Aorta (tissue), 5 donors: ENCODE data around the gene CNST. TPM values are rescaled to one million over a fixed set of nuclear protein-coding genes. Genes with fewer than 3 reads are reported as not detected.

Source experiments
- ATAC-seq: fragments of 200-7000 bp; cut with Tn5 transposase; one replicate; pipeline ENCODE4 v1.9.1; 2022; ENCODE audit warnings: moderate library complexity; ENCODE audit not compliant: low FRiP score
- DNase-seq, 2 donors: peaks; one replicate each; pipeline ENCODE4 v3.0.0-alpha.2; 2020
- H3K27ac ChIP-seq, 2 donors: one replicate each; pipeline ENCODE4 v1.5.1; 2013; ENCODE audit warnings: low read length in 2 of 2, mild to moderate bottlenecking in 2 of 2, moderate library complexity in 2 of 2, control low read depth in 1 of 2, inconsistent platforms in 1 of 2, low read depth in 1 of 2
- H3K27me3 ChIP-seq, 2 donors: one replicate each; pipeline ENCODE4 v1.6.1; 2013; ENCODE audit warnings: control low read depth in 1 of 2, low read length in 1 of 2, mild to moderate bottlenecking in 1 of 2, moderate library complexity in 1 of 2; ENCODE audit not compliant: insufficient read depth in 2 of 2, control insufficient read depth in 1 of 2
- H3K36me3 ChIP-seq, 2 donors: one replicate each; pipeline ENCODE4 v1.6.1; 2013; ENCODE audit warnings: control low read depth in 1 of 2, low read length in 1 of 2, mild to moderate bottlenecking in 1 of 2; ENCODE audit not compliant: insufficient read depth in 2 of 2, control insufficient read depth in 1 of 2
- H3K4me1 ChIP-seq, 2 donors: one replicate each; pipeline ENCODE4 v1.6.1; 2013; ENCODE audit warnings: low read length in 2 of 2, control low read depth in 1 of 2, mild to moderate bottlenecking in 1 of 2, moderate library complexity in 1 of 2; ENCODE audit not compliant: insufficient read depth in 2 of 2, control insufficient read depth in 1 of 2
- H3K4me3 ChIP-seq, 2 donors: one replicate each; pipeline ENCODE4 v1.5.1; 2013; ENCODE audit warnings: low read length in 2 of 2, control low read depth in 1 of 2, mild to moderate bottlenecking in 1 of 2
- H3K9me3 ChIP-seq: one replicate; pipeline ENCODE4 v1.6.1; 2013; ENCODE audit warnings: mild to moderate bottlenecking, low read length; ENCODE audit not compliant: control insufficient read depth
- WGBS, 2 donors: extraction: QIAGEN DNeasy Blood & Tissue Kit; methylation state at CpG; one replicate each; pipeline ENCODE4 v1.1.7; 2013; 5-methylcytosine and 5-hydroxymethylcytosine counted together
- intact Hi-C, 2 donors: fragments of 100-400 bp; cut with DNase I; formaldehyde crosslinking; loops; one replicate each; pipeline versions ENCODE4 v1.14.2 to v1.15.0; 2022
- long read RNA-seq, 2 donors: library from polyadenylated mRNA; unstranded; transcript quantifications; one replicate each; pipeline ENCODE4 v2.0.0, GENCODE V29; 2020 to 2021
- polyA plus RNA-seq, 2 donors: library from polyadenylated mRNA; stranded (reverse); fragments of 200-250 nt; gene quantifications; one replicate each; pipeline ENCODE4 v1.2.3, GENCODE V29; 2013
- total RNA-seq, 2 donors: library from RNA; stranded (reverse); fragmentation: NEBNext Ultra II Directional; extraction: Animal tissue kit (Norgen Biotek cat#: 25700); gene quantifications; one replicate each; pipeline ENCODE4 v1.2.1, GENCODE V29; 2021
- donor health status: healthy with polysubstance abuse.
- donor health status: Bipolar disorder and iron deficiency.
- donor health status: DM: no; HTN: no; CAD: no.
- donor health status: DM: no; HTN: no; CAD: no.
- donor health status: DM: yes; HTN: yes; CAD: no.

Gene CNST, protein sequence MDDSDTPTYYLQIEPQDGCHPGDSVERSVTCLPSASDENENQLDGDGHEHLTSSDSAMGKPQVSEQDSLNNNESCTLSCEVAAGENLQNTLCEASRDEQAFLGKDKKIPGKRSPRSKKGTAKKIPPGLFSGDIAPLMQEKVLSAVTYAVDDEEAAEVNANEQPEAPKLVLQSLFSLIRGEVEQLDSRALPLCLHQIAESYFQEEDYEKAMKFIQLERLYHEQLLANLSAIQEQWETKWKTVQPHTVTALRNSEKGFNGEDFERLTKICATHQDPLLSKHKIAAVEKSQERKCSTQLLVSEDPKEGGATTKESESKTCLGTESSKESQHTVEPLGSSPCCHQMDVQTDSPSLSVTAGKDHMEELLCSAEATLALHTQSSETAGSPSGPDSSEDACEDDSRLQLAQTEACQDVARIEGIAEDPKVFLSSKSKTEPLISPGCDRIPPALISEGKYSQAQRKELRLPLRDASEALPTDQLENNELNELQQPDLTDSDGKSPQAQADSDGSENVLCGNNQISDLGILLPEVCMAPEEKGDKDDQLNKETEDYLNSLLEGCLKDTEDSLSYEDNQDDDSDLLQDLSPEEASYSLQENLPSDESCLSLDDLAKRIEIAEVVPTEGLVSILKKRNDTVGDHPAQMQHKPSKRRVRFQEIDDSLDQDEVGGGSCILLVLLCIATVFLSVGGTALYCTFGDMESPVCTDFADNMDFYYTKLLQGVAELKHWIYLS
- total RNA-seq (10 to 100 TPM; 24.5 to 27.8 TPM), polyA plus RNA-seq (1 to 10 TPM; 6.9 to 7.7 TPM)
- long read RNA-seq, donor 1, partial matches to known transcripts = 19 of 40 reads
- long read RNA-seq, donor 1, other reads (novel, unspliced or antisense) = 21 of 40 reads
- long read RNA-seq, donor 2, partial matches to known transcripts = 6 of 11 reads
- long read RNA-seq, donor 2, other reads (novel, unspliced or antisense) = 5 of 11 reads

- no peaks in the 10 kb centered on the region for H3K9me3 ChIP-seq
- no peaks in the 10 kb centered on the region for H3K36me3 ChIP-seq
- H3K4me3 ChIP-seq = peak within 1 kb of the TSS; percentile 71 to 84
- ATAC-seq = peak; percentile 100
- no peaks in the 10 kb centered on the region for H3K27me3 ChIP-seq
- peak; percentile 99 for DNase-seq
- intact Hi-C loops = loop anchor here (5.0 to 10.0 kb wide), 4 partner anchors 66 to 1701 kb away; partner anchors contain the start of genes HNRNPU (in 1 of the 2) and ZNF496 (in 1 of the 2)
- no peaks in the 10 kb centered on the region for H3K4me1 ChIP-seq
- 0% methylated on average over 53 to 61 of the region's 62 CpGs for WGBS, 2 donors
- H3K27ac ChIP-seq = peak within 1 kb of the TSS; percentile 3 to 90
These were observed at the start of gene CNST, which contains the start of gene TFB2M for GRCh38 chr1:246566128-246566812. TSS of gene CNST (plus strand) at chr1:246566456. CDS start at chr1:246591563, 25,107 bp downstream. TSS of gene TFB2M (minus strand) at chr1:246566261. CDS start at chr1:246566138, 123 bp downstream.

- Histone ChIP-seq H3K36me3 (no peaks in the 10 kb centered on the region), H3K4me1 (no peaks in the 10 kb centered on the region), H3K9me3 (peaks cover 5% of the 10 kb centered on the region), H3K4me3 (no peak overlapping the region), H3K27me3 (no peaks in the 10 kb centered on the region), H3K27ac (no peak overlapping the region)
- intact Hi-C loops = no loop called here
- WGBS, 2 donors = 79% methylated on average over 7 of the region's 7 CpGs
- DNase-seq (no peak), ATAC-seq (no peak)
These were observed 48.9 kb upstream of the CNST start for GRCh38 chr1:246517391-246517790.

DNA sequence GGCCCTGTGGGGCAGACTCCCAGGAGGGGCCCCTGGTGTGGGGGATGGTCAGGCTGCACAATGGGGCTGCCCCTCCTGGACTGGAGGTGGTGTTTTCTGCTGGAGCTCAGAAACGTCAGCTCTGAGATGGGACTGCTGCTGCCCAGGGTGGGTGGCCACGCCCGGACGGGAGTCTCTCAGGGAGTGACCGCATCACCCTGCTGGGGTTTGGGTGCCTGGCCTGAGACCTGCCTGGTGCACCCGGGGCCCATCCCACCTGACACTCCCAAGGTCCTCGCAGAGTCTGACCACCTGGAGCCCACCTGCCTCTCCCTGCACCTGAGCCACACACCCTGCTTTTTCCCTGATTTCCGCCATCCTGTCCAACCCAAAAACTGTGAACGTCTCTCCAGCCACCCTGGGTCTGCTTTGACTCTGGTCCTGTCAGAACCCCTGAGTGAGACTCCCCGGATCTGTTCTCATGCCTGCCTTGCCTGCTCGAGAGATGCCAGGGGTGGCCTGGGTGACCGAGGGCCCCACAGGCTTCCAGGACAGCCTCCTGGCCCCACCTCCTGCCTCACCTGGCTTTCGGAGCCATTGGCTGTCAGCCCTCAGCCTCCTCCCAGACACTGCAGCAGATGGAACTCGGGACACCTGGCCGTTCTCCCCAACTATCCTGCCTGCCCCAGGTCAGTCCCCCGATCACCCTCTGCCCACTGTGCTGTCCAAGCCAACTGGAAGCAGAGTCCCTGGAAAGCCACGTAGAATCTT lies 47.6 kb upstream of the CNST start:
- peaks cover 3% of the 10 kb centered on the region for H3K9me3 ChIP-seq
- no peaks in the 10 kb centered on the region for H3K27me3 ChIP-seq
- WGBS, 2 donors = 87 to 89% methylated on average over 17 of the region's 17 CpGs
- ATAC-seq (no peak), DNase-seq (no peak)
- no peak overlapping the region for H3K4me3 ChIP-seq
- H3K4me1 ChIP-seq = no peaks in the 10 kb centered on the region
- intact Hi-C loops = no loop called here
- no peaks in the 10 kb centered on the region for H3K36me3 ChIP-seq
- H3K27ac ChIP-seq = no peak overlapping the region

DNA sequence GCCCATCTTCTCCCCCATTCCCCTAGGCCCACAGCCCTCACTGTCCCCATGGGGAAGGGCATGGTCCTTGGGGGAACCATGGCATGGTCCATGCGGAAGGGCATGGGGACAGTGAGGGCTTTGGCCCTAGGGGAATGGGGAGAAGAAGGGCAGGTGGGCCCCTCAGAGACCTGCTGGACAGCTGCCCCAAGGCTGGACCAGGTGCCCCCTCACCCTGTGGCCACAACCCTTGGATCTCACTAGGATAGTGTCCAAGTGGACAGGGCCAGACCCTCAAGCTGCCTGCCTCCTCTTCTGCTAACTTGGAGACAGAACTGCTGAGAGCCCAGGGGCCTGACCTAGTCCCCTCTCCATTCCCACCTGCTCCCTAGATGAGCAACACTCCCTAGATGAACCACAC lies 46.7 kb upstream of the CNST start:
- H3K27me3 ChIP-seq = no peaks in the 10 kb centered on the region
- no peak overlapping the region for H3K4me3 ChIP-seq
- H3K9me3 ChIP-seq = peaks cover 3% of the 10 kb centered on the region
- no peaks in the 10 kb centered on the region for H3K36me3 ChIP-seq
- intact Hi-C loops = no loop called here
- DNase-seq (no peak), ATAC-seq (no peak)
- no peaks in the 10 kb centered on the region for H3K4me1 ChIP-seq
- WGBS, 2 donors = 98 to 100% methylated on average over 1 of the region's 1 CpG
- no peak overlapping the region for H3K27ac ChIP-seq

- H3K27ac ChIP-seq = no peak overlapping the region
- DNase-seq (no peak), ATAC-seq (no peak)
- H3K27me3 ChIP-seq = no peaks in the 10 kb centered on the region
- peaks cover 3% of the 10 kb centered on the region for H3K9me3 ChIP-seq
- no peaks in the 10 kb centered on the region for H3K4me1 ChIP-seq
- H3K4me3 ChIP-seq = no peak overlapping the region
- no peaks in the 10 kb centered on the region for H3K36me3 ChIP-seq
- intact Hi-C loops = no loop called here
- 69 to 75% methylated on average over 4 of the region's 4 CpGs for WGBS, 2 donors
These were observed 39.9 kb upstream of the CNST start for GRCh38 chr1:246526380-246526779.

DNA sequence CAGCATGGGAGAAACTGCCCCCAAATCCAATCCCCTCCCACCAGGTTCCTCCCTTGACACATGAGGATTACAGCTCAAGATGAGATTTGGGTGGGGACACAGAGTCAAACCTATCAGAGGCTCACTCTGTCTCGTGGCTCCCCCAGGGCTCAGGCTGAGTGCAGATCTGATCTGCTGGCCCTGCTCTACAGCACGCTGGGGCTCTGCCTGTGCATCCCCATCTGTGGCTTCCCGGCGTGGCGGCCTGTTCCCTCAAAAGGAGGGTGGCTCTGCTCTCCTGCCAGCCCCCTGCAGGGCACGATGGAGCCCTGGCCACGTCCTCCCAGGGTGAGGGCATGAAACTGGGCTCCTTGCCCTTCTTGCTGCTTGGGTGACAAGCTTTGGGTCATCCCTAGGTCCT lies 39.3 kb upstream of the CNST start:
- H3K36me3 ChIP-seq = no peaks in the 10 kb centered on the region
- no peak overlapping the region for H3K4me3 ChIP-seq
- WGBS, 2 donors = 69 to 72% methylated on average over 7 of the region's 7 CpGs
- no peak overlapping the region for H3K27ac ChIP-seq
- H3K4me1 ChIP-seq = no peaks in the 10 kb centered on the region
- H3K9me3 ChIP-seq = peaks cover 3% of the 10 kb centered on the region
- intact Hi-C loops = no loop called here
- no peak for DNase-seq
- no peak for ATAC-seq
- H3K27me3 ChIP-seq = no peaks in the 10 kb centered on the region

DNA sequence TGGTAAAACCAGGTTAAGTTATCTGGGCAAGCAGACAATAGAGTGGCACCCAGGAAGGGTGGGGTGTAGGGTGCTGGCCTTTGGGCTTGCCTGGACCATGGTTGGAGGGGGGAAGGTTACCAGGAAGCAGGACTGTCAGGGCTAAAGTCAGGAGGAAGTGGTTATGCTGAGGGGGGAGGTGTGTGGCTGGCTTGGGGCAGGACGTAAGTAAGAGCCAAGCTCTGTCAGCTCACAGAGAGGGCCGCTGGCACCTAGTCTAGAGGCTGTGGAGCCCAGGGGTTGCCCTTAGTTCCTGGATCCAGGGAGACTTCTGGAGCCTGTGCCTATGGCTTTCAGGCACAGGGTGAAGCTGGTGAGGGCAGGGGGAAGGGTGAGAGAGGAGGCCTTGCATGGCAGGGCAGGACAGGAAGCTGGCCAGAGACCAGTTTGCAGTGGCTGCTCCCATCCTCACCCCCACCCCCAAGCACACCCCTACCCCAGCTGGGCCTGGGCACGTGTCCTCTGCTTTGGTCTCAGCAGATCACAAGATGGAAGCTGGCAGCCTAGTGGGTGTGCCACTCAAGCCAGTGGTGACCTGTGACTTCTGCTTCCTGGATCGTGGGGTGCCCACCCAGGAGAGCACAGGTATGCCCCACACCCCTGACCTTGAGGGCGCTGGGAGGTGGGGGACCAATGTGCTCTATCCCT lies 38.7 kb upstream of the CNST start:
- ATAC-seq = peak; percentile 44
- no peaks in the 10 kb centered on the region for H3K4me1 ChIP-seq
- 40 to 48% methylated on average over 5 of the region's 5 CpGs for WGBS, 2 donors
- no peaks in the 10 kb centered on the region for H3K36me3 ChIP-seq
- H3K4me3 ChIP-seq = no peak overlapping the region
- peaks cover 3% of the 10 kb centered on the region for H3K9me3 ChIP-seq
- H3K27me3 ChIP-seq = no peaks in the 10 kb centered on the region
- intact Hi-C loops = no loop called here
- no peak for DNase-seq
- H3K27ac ChIP-seq = no peak overlapping the region
